Fibroblast of skin of right biceps (primary cell): ENCODE data around the gene SP140L.

Source experiments
- DNase-seq: peaks from one replicate; pipeline ENCODE4 v3.0.0-alpha.2; 2013

SP140L gene

DNA sequence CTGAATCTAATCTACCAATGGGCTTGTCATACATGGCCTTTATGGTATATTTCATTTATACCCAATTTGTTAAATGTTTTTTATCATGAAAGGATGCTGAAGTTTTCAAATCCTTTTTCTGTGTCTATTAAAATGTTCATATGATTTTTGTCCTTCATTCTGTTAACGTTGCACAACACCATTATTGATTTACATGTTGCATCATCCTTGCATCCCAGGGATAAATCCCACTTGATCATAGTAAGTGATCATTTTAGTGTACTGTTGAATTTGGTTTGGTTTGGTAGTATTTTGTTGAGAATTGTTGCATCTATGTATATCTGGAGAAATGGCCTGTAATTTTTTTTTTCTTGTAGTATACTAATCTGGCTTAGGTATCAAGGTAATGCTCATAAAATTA lies 98.4 kb downstream of the SP140L start:
- DNase-seq, result no peak

DNA sequence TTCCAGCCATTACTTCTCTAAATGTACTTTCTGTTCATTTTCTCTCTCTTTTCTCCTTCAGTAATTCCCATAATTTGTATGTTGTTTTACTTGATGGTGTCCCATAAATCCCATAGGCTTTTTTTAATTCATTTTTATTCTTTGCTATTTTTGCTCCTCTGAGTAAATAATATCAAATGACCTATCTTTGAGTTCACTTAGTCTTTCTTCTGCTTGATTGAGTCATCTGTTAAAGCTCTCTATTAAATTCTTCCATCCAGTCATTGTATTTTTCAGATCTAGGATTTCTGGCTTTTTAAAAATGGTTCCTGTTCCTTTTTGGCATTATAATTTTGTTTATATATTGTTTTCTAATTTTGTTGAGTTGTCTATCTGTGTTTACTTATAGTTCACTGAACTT lies 102.5 kb downstream of the SP140L start:
- DNase-seq, result no peak

DNA sequence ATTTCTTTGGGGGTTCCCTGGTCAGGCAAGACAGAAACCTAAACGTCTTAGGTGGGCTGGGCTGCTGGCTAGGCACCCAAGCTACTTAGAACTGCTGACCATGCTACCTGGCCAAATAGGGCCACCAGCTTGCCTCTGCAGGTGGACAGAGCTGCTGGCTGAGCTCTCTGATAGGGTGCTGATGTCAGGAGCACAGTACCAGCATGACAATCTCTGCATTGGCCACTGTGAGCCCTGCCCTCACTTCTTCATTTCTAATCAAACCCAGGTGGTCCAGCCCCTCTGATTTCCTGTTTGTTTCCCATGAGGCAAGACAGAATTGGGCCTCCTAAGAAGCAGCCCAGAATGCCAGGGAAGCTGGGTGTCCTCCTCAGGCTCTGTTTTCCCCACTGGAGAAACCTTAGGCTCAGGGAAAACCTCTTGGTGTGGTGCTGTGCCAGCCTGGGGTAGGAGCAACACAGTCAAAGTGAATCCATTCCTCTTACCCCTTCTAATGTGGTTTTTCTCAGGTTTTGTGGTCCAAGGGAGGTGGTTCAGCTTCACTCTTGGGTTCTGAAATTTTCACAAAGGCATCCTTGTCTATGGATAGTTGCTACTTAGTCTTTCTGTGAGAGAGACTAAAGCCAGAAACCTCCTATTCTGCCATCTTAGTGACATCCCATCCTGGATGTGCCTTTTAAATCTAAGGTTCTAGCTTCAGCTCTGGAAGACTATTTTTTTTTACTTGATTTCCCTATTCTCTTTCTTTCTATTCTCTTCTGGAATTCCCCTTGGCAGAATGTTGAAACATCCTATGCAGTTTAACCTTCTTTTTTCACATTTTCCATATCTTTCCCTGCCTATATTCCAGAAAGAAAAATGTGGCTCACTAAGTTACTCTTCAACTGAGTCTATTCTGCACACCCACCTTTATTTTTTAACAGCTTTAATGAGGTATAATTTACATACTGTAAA lies 104.2 kb downstream of the SP140L start:
- no peak for DNase-seq

DNA sequence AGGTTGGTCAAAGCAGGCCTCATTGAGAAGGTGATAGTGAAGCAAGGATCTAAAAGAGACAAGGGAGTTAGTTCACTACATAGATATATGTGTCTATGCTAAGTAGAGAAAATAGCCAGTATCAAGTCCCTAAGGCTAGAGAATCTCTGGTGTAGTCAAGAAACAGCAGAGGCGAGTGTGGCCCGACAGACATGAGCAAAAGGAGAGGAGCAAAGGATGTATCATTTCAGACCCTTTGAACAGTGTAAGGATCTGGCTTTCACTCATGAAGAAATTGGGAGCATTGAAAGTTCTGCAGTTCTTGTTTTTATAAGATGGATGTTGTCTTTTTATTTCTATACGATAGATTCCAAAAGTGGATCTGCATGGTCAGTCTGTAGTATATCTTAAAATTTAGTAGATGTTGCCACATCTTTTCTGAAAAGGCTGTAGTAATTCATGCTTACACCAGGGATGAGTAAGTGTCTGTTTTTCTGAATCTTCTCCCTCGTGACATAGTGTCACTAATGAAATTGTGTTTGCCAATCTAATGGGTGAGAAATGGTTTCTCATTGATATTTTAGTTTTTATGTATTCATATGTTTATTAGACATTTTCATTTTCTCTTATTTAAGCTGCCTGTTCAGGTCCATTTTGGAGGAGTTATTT lies 107.8 kb downstream of the SP140L start:
- DNase-seq, result no peak

DNA sequence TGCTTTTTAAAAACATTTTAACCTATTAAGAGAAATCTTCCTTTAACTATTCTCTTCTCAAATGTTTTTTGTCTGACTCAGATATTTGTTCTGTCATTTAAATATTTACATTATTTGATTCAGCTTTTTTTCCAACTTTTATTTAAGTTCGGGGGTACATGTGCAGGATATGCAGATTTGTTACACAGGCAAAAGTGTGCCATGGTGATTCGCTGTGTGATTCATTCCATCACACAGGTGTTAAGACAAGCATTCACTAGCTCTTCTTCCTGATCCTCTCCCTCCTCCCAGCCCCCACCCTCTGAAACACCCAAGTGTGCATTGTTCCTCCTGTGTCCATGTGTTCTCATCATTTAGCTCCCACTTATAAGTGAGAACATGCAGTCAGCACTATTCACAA lies 108.4 kb downstream of the SP140L start:
- no peak for DNase-seq

DNA sequence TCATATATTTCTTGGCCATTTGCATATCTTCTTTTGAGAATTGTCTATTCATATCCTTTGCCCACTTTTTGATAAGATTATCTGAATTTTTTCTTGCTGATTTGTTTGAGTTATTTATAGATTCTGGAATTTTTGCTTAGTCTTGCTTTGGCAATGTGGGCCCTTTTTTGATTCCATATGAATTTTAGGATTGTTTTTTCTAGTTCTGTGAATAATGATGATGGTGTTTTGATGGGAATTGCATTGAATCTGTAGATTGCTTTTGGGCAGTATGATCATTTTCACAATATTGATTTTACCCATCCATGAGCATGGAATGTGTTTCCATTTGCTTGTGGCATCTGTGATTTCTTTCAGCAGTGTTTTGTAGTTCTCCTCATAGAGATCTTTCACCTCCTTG lies 112.1 kb downstream of the SP140L start:
- DNase-seq, result peak; percentile 31

DNA sequence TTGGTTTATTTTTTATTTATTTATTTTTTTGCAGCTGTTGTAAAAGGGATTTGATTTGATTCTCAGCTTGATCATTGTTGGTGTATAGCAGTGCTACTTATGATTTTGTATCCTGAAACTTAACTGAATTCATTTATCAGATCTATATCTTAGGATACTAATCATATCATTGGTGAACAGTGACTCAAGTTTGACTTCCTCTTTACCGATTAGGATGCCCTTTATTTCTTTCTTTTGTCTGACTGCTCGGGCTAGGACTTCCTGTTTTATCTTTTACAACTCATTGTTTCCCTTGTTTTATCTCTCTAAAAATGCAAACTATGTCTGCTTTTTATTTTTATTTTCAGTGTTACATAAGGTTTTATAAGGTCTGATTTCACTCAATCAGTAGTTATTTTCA lies 112.6 kb downstream of the SP140L start:
- DNase-seq, result no peak

DNA sequence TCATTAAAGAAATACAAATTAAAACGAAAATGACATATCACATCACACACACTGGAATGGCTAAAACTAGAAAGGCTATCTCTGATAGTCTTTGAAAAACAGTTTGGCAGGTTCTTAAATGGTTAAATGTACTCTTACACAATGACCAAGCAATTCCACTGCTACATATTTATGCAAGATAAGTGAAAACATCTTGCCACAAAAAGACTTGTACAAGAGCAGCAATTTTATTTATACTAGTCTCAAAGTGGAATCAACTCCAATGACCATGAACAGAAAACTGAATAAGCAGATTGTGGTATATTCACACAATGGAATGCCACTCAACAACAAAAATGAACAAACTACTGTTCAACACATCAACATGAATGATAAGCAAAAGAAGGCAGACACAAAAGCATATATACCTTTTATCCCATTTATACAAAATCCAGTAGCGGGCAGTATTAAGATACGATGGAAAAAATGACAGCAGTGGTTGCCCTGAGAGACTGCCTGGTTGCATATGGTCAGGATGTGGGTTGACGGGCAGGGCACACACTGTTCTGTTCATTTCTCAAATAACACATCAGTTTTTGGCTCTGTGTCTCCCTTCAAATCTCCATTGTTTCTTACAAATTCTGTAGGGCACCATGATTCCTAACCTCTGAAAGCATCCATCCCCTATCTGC lies 114.4 kb downstream of the SP140L start:
- peak; percentile 36 for DNase-seq

DNA sequence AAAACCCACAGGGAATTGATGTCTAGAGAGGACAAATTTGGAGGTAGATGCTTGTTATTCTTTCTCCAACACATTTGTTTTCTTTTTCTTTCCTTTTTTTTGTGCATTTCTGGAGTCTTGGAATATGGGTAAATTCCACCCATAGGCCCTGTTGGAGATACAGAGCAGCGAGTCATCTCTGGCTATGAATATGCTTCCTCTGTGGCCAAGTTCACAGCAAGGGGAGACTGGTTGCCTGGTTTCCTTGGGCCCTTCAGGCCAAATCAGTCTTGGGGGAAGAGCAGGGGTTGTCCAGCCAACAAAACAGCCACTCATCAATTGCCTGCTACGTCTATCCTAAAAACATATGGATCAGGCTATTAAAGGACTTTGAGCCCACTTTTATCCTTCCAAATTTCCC lies 116.5 kb downstream of the SP140L start:
- DNase-seq, result peak; percentile 82

DNA sequence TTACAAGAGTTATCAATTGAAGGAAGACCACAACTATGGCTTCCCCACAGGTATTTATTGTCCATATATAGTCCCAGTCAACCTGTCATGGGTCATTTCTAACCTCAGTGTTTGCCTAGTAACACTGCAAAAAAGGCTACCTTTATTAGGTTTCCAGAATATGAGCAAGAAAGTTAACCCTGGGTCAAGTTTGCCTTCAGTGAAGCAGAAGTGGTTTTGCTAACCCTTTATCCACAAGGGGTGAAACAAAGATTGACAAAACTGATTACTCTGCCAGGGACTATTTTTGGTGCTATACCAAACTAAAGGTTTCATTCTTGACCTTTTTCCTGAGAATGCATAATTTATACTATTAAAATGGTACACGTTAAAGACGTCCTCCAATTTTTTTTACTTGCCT lies 117.8 kb downstream of the SP140L start:
- no peak for DNase-seq

DNA sequence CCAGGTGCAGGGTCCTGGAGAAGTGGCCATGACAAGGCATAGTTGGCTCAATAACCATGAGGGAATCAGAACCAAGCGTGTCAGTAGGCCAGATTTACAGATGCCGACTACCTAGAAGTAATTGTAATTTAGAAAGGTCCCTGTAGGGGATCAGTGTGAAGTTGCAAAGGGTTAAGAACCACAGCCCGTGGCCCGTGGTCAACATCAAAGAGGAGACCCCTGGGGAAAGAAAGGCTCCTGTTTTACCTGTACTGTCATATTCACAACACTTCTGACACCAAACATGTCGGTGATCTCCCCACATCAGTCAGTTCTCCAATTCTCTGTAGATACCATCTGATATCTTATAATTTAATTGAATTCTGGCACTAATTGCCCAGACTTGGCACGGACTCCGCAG lies 120.0 kb downstream of the SP140L start:
- DNase-seq, result no peak

DNA sequence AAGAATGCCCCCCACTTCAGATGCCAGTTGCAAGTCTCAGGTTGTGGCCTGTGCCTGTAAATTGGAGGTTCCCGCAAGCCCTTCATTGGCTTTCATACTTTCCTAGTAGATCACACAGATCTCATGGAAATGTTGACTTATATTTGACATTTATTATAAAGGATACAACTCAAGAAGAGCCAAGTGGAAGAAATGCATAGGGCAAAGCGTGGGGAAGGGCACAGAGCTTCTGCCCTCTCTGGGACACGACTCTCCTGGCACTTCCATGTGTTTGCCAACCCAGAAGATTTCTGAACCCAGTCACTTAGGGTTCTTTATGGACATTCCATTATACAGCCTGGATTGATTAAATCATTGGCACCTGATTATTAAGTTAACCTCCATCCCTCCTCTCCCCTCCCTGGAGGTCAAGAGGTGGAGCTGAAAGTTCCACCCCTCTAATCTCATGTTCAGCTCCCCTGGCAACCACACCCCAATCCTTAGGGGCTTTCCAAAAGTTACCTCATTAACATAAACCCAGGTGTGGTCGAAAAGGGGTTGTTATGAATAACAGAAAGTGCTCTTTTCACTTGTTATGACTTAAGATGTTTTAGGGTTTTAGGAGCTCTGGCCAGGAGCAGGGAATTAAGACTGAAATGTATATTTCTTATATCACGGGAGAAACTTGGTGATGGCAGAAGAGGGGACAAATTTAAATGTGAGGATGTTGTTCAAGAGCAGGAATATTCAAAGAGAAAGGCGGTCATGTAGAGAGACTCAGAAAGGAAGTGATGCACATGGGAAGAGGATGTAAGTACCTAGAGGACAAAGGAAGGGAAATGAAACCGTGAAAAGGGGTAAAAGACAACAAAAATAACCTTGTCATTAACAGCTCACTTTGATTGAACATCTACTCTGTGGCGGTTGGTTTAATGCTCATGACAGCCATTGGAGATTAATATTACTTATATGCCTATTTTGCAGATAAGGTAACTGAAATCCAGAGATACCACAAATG lies 120.8 kb downstream of the SP140L start:
- DNase-seq, result no peak

DNA sequence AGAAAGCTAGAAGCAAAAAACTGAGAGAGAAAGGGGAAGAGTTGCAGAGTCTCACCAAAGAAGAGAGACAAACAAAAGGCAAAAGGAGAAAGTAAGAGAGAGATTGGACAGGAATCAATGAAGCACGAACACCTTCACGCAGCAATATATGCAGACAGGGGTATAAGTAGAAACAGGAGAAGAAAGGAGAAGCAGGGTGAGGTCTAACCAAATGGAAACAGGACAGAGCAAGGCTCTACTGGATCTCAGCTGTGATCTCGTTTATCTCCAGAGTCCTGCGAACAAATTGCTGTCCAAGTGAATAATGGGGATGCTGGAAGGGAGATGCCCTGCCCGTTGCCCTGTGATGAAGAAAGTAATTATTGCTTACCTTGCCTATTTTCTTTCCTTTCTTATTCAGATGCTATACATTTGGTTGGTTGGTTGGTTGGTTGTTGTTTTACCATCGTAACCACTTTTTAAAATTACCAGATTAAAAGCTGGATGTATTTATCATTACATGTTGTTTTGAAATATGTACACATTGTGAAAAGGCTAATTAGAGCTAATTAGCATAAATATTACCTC lies 123.0 kb downstream of the SP140L start:
- no peak for DNase-seq

DNA sequence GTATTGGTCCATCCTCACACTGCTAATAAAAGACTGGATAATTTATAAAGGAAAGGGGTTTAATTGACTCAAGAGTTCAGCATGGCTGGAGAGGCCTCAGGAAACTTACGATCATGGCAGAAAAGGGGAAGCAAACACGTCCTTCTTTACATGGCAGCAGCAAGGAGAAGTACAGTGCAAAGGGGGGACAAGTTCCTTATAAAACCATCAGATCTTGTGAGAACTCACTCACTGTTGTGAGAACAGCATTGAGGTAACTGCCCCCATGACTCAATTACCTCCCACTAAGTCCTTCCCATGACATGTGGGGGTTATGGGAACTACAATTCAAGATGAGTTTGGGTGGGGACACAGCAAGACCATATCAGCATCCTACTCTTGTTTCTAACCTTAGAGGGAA lies 126.0 kb downstream of the SP140L start:
- DNase-seq, result no peak
